ENCODE data around the gene PDCD1. TPM values are rescaled to one million over a fixed set of nuclear protein-coding genes. Genes with fewer than 3 reads are reported as not detected.
"Not testable (repeated sequence)": the region's sequence is repeated elsewhere in the genome, so short reads cannot be mapped to it uniquely, and the experiment has no call there.

PDCD1 gene
- 1 to 10 TPM; 1.2 to 2.5 (median 1.5) TPM for total RNA-seq

DNA sequence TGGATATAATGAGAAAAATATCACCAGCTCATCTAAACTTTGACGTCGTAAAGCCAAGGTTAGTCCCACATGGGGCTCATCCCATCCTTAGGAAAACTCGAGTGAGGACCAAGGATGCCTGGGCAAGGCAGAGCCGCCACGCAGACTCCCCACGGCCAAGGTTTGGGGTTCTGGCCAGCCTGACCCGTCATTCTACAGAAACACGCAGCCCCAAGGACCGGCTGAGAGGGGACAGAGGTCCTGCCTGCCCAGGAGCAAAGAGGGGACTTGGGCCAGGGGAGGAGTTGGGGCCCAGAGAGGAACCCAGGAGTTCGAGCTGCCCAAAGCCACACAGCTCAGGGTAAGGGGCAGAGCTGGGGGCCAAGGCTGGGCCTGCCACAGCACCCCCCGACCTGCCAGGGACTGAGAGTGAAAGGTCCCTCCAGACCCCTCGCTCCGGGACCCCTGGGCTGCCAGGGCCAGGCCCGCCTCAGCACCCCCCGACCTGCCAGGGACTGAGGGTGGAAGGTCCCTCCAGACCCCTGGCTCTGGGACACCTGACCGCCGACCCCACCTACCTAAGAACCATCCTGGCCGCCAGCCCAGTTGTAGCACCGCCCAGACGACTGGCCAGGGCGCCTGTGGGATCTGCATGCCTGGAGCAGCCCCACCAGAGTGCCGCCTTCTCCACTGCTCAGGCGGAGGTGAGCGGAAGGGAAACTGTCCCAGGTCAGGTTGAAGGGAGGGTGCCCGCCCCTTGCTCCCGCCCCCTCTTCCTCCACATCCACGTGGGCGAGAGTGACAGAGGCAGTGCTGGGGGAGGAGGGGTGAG lies at the start of gene PDCD1:
PDCD1 (minus strand) TSS at position 689 of the 811 bp plus-strand sequence; CDS start at position 633, 56 bp downstream.
- no peaks in the 10 kb centered on the region for H3K9me3 ChIP-seq
- DNase-seq: no peak
- H3K4me1 ChIP-seq: peaks cover 11 to 36% (median 27%) of the 10 kb centered on the region in 3 donors
- H3K27ac ChIP-seq: peak within 1 kb of the TSS; percentile 66 to 91 (median 80)
- peak within 1 kb of the TSS; percentile 1 to 52 (median 30) for H3K4me3 ChIP-seq
- H3K36me3 ChIP-seq: no peaks in the 10 kb centered on the region
- peak in 1 of 4 donors; percentile 52 for TF ChIP-seq POLR2A (IDR thresholded peaks at IDR 0.05)
- TF ChIP-seq, protein P1, sequence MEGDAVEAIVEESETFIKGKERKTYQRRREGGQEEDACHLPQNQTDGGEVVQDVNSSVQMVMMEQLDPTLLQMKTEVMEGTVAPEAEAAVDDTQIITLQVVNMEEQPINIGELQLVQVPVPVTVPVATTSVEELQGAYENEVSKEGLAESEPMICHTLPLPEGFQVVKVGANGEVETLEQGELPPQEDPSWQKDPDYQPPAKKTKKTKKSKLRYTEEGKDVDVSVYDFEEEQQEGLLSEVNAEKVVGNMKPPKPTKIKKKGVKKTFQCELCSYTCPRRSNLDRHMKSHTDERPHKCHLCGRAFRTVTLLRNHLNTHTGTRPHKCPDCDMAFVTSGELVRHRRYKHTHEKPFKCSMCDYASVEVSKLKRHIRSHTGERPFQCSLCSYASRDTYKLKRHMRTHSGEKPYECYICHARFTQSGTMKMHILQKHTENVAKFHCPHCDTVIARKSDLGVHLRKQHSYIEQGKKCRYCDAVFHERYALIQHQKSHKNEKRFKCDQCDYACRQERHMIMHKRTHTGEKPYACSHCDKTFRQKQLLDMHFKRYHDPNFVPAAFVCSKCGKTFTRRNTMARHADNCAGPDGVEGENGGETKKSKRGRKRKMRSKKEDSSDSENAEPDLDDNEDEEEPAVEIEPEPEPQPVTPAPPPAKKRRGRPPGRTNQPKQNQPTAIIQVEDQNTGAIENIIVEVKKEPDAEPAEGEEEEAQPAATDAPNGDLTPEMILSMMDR (IDR thresholded peaks at IDR 0.05): no peak
- H3K27me3 ChIP-seq: peaks cover 0 to 47% (median 2%) of the 10 kb centered on the region in 4 donors
- 79 to 81% methylated on average over 8 to 10 of the region's 28 CpGs for WGBS, 2 donors
- intact Hi-C loops (cut with DNase I): no loop called here

DNA sequence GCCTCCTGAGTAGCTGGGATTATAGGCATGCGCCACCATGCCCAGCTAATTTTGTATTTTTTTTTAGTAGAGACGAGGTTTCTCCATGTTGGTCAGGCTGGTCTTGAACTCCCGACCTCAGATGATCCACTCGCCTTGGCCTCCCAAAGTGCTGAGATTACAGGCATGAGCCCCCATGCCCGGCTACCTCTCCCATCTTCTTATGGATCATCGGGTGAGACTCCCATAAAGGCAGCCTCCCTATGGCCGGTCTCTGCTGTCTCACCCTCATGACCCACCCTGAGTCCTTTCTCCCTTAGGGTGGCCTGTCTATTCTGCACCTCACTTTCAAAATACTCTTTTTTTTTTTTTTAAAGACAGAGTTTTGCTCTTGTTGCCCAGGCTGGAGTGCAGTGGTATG lies 49.1 kb upstream of the PDCD1 start:
- H3K9me3 ChIP-seq; H3K27me3 ChIP-seq; H3K27ac ChIP-seq; H3K4me3 ChIP-seq; H3K36me3 ChIP-seq; DNase-seq; intact Hi-C loops (cut with DNase I); H3K4me1 ChIP-seq: not testable (repeated sequence)
- 93 to 97% methylated on average over 7 of the region's 7 CpGs for WGBS, 2 donors

DNA sequence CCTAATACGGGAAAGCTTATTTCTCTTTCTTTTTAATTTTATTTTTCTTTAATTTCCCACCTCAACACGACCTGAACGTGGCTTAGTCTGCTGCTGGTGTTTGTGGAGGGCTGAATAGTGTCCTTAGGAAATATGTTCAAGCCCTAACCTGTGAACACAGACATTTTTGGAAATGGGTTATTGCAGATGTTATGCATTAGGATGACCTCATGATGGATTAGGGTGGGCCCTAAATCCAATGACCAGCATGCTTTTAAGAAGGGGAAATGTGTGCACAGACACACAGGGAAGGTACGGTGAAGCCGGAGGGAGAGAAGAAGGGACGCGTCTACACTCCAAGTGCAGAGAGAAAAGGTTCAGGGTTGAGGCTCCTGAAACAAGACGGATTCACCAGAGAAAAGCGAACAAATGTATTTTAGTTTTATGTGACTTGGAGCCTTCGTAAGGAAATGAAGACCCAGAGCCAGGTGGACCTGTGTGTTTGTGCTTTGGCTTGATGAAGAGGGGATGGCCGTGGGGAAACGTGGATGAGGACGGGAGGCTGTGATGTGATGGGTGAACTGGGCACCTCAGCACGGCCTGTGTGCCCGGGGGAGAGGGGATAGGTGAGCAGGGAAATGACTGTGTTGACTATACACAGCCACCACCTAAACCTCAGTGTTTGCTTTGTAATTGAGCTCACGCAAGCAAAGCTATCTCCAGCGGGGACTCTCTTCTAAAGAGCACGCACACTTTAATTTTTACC lies 48.3 kb upstream of the PDCD1 start:
- Histone ChIP-seq H3K9me3 (no peaks in the 10 kb centered on the region), H3K4me1 (peaks cover 0 to 7% (median 5%) of the 10 kb centered on the region in 3 donors), H3K36me3 (no peaks in the 10 kb centered on the region), H3K27ac (no peak overlapping the region), H3K4me3 (no peak overlapping the region), H3K27me3 (no peaks in the 10 kb centered on the region)
- DNase-seq: no peak
- TF ChIP-seq POLR2A (IDR thresholded peaks at IDR 0.05): no peak
- TF ChIP-seq, protein P1 (IDR thresholded peaks at IDR 0.05): no peak
- intact Hi-C loops (cut with DNase I): no loop called here
- 84 to 88% methylated on average over 18 of the region's 18 CpGs for WGBS, 2 donors

DNA sequence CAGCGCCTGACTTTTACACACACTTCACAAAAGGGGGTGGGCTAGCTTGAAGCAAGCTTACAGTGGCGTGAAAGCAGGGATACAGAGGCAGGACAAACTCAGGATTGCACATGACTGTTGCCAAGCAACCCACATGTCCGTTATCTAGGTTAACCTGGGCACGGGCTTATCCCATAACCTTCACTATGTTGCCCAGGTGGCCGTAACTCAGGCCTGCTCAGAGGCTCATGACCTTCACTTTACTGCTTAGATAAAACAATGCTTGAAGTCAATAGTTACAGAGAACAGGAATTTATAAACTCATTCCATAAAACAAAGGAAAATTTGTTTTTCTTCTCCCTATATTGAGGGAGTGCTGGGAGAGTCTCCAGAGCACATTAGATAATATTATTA lies 47.7 kb upstream of the PDCD1 start:
- H3K27ac ChIP-seq; H3K4me3 ChIP-seq; H3K9me3 ChIP-seq; intact Hi-C loops (cut with DNase I); DNase-seq; H3K27me3 ChIP-seq; H3K36me3 ChIP-seq: not testable (repeated sequence)
- WGBS, 2 donors: 89 to 98% methylated on average over 5 of the region's 5 CpGs
- H3K4me1 ChIP-seq: peaks cover 0 to 13% (median 10%) of the 10 kb centered on the region in 3 donors

DNA sequence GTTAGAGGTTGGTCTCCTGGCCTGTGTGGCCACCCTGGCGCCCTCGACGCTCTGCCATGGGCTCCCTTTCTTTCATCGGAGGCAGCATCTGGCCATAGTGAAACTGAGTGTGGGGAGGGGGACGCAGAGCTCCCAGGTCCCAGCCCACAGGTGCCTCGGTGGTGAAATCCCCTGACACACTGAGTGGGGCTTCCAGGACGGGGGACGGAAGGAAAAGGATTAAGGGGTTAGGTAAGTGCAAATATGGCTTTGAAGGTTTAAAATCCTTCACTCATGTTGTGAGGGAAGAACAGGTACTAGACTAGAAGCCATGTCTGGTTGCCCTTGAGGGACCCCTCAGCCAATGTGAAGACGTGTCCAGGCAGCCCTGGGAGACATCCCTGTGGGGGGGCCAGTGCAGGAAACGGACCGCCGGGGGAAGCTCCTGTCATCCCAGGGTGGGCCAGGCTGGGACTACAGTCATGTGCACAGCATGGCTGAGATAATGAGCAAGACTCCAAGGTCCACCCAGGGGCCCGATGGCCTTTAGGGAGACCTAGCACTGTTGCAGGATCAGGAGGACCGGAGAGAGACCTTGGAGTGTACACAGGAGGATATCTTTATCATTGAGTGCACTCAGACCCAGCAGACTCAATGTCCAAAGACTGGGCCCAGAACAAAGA lies 47.2 kb upstream of the PDCD1 start:
- H3K27ac ChIP-seq: no peak overlapping the region
- no peak for TF ChIP-seq POLR2A (IDR thresholded peaks at IDR 0.05)
- TF ChIP-seq, protein P1 (IDR thresholded peaks at IDR 0.05): no peak
- DNase-seq: no peak
- WGBS, 2 donors: 92% methylated on average over 6 of the region's 14 CpGs
- H3K27me3 ChIP-seq: no peaks in the 10 kb centered on the region
- H3K4me1 ChIP-seq: peaks cover 0 to 18% (median 14%) of the 10 kb centered on the region in 3 donors
- intact Hi-C loops (cut with DNase I): no loop called here
- H3K36me3 ChIP-seq: no peaks in the 10 kb centered on the region
- H3K4me3 ChIP-seq: no peak overlapping the region
- no peaks in the 10 kb centered on the region for H3K9me3 ChIP-seq

Measured in esophagus squamous epithelium (tissue), 5 donors.